SJSA1 (cell line): ENCODE data around the gene SMIM36. TPM values are rescaled to one million over a fixed set of nuclear protein-coding genes. Genes with fewer than 3 reads are reported as not detected.

Experiments
- total RNA-seq: library from RNA; depleted of rRNA; stranded (reverse); fragments of >200 nt; shearing (Covaris generic); gene quantifications from 2 replicates; pipeline ENCODE4 v1.2.3, GENCODE V29; 2014; rRNA removed

SMIM36 gene
- total RNA-seq, 1 experiment from 2014 or later: not detected

Other genes with a start within 250 kb of the SMIM36 start
- gene HLF, start 246.5 kb downstream of the SMIM36 start, total RNA-seq: 0.08 TPM in 1 of 2 replicates, not detected in the other
- gene MMD, start 89.6 kb downstream of the SMIM36 start, total RNA-seq: 46.9 and 51.2 TPM in 2 replicates
- gene TMEM100, start 211.4 kb upstream of the SMIM36 start, total RNA-seq: 2.6 and 3.4 TPM in 2 replicates
- 99.0 and 108 TPM in 2 replicates for gene PCTP, start 239.6 kb upstream of the SMIM36 start, total RNA-seq